KOPT-K1 (cell line): ENCODE measurements around the gene TMEM89.

Experiments
- H3K27ac ChIP-seq: fragments of 200-600 bp; sonication (generic); 2 replicates; pipeline ENCODE4 v1.5.1; 2016; ENCODE audit warnings: antibody characterized with exemption, mild to moderate bottlenecking, low read depth, low read length; ENCODE audit not compliant: poor library complexity, severe bottlenecking
- H3K36me3 ChIP-seq: fragments of 200-600 bp; sonication (generic); 2 replicates; pipeline ENCODE4 v1.5.1; 2017; ENCODE audit warnings: antibody characterized with exemption, mild to moderate bottlenecking, low read length, moderate library complexity; ENCODE audit not compliant: insufficient read depth
- H3K9me3 ChIP-seq: fragments of 200-600 bp; sonication (generic); 2 replicates; pipeline ENCODE4 v1.5.1; 2017; ENCODE audit warnings: antibody characterized with exemption, low read length, mild to moderate bottlenecking; ENCODE audit not compliant: insufficient read depth, poor library complexity, severe bottlenecking

The TMEM89 gene

DNA sequence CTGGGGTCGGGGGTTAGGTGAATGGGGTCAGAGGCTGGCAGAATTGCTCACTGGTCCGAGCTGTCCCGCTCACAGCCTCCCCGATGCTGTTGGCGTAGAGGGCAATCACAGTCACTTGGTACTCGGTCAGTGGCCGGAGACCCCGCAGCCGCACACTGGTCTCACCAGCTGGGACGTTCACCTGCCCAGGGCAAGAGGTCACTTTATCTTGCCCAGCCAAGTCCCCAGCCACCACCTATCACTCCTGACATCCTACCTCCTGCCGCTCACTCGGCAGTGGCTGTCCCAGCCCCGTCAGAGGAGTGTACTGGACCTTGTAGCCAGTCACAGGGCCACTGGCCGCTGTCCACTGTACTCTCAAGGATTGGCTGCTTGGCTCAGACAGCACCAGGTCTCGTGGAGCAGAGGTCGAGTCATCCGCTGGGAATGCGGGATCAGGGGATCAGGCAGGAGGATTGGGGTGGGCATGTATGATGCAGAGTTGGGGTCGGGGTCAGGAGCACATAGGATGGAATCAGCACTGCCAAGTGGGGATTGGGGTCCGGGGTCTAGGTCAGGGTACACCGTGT is 29.0 kb downstream of the TMEM89 start:
- no peak overlapping the region for H3K27ac ChIP-seq
- peaks cover 11% of the 10 kb centered on the region; the same call in 1 of the 2 replicates for H3K36me3 ChIP-seq
- H3K9me3 ChIP-seq, result no peaks in the 10 kb centered on the region

DNA sequence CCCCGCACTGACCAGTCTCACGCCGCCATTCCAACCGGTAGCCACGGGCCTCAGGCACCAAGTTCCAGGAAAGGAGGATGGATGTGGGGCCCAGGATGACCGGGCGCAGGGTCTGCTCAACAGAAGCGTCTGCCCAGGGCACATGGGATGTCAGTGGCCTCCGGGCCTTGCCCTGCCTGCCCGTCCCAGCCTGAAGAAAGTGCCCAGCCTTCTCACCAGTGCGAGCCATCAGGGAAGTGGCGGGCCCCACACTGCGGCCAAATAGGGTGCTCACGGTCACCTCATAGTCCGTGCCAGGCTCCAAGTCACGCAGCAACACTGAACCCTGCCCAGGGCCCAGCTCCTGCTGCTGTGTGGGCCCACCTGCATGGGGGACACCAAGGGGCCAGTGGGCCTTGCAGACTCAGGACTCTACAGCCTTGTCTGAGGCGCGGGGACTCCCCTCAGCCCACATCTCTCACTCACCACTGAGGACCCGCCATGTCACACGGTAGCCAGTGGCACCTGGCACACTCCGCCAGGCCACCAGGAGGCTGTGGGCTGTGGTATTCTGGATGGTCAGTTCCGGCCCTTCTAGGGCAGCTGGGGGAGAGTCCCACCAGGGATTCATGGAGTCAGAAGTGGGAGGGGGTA is 29.6 kb downstream of the TMEM89 start:
- Histone ChIP-seq H3K27ac (no peak overlapping the region), H3K36me3 (peaks cover 5% of the 10 kb centered on the region; the same call in 1 of the 2 replicates)

DNA sequence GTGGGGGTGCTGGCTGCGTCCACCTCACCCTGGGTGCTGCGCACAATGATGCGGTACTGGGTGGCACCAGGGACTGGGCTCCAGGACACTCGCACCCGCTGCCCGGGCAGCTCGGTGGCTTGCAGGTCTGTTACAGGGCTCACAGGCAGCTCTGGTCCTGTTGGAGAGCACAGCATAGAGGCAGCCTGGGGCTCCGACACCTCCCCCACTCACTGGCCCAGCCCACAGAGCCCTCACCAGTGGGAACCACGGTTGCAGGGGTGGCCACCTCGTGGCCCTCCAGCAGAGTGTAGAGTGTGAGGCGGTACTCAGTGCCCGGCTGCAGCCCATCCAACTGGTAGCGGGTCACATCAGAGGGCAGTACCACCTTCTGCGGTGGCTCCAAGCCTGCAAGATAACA is 30.1 kb downstream of the TMEM89 start:
- Histone ChIP-seq H3K27ac (no peak overlapping the region), H3K36me3 (no peaks in the 10 kb centered on the region), H3K9me3 (no peaks in the 10 kb centered on the region)

More for the DNA sequence above, 29.6 kb downstream of the TMEM89 start:
- H3K9me3 ChIP-seq, result no peaks in the 10 kb centered on the region

DNA sequence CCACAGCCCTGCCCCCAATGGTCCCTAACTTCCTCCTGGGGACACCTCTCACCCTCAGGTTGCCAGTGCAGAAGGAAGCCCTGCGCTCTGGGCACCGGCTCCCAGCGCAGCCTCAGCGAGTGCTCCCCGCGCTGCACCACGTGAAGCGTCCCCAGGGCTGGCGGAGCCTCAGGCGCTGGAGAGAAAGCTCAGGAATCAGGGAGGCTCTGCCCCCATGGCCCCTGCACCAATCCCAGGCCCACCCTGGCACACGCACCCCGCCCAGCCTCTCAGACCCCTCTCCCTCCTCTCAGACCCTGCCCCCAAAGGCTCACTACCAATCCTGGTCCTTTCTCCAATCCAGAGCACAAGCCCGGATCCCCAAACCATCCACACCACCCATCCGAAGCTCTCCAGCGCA is 33.3 kb downstream of the TMEM89 start:
- no peaks in the 10 kb centered on the region for H3K36me3 ChIP-seq
- H3K27ac ChIP-seq, result no peak overlapping the region

DNA sequence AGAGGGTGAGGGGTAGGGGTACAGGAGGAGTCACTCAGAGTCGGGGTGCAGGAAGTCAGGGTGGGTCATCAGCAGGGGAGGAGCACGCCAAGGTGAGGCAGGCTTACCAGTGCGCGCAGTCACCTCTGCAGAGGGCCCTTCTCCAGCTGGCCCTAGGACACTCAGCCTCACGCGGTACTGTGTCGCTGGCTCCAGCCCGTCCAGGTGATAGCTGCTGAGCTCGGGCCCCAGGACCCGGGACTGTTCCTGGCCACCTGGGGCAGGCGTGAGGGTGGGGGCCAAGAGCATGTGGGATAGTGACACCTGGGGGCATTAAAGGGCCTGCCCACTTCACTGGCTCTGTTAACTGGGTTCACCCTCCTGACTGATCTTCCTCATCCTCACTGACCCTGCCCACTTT is 33.9 kb downstream of the TMEM89 start:
- no peak overlapping the region for H3K27ac ChIP-seq
- H3K9me3 ChIP-seq, result no peaks in the 10 kb centered on the region
- no peaks in the 10 kb centered on the region for H3K36me3 ChIP-seq

More for the DNA sequence above, 33.3 kb downstream of the TMEM89 start:
- H3K9me3 ChIP-seq, result no peaks in the 10 kb centered on the region

DNA sequence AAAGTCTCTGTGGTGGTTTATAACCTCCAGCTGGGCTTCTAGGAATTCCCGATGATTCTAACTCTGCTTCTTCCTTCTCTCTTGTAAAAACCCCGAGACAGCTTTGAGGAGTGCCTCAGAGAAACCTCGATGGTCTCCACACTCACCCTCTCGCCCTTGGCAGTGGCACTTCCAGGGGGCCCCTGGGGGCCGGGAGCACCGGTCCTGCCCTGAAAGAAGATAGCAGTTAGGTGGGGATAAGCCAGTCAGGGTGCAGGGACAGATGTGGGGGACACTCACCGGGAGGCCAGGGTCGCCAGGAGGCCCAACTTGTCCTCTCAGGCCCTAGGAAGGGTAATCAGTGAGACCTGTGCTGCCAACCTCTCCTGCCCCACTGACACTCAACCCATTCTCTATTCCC is 36.2 kb downstream of the TMEM89 start:
- no peaks in the 10 kb centered on the region for H3K9me3 ChIP-seq
- no peak overlapping the region for H3K27ac ChIP-seq
- H3K36me3 ChIP-seq, result no peaks in the 10 kb centered on the region

DNA sequence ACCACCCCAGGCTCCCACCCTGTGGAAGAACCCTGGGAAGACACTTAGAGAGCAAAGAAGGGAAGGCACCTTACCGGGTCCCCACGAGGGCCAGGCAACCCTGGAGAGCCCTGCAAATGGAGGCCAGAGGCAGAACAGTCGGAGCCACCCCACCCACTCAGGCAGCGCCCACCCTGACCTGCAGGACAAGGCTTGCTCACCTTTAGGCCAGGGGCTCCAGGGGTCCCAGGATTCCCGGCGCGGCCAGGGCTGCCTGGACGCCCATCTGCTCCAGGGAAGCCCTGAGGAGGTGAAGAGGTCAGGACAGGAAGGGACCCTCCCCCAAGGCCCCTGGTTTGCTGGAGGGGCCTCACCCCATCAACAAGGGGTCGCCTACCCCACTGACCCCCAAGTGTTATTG is 36.7 kb downstream of the TMEM89 start:
- Histone ChIP-seq H3K27ac (no peak overlapping the region), H3K36me3 (no peaks in the 10 kb centered on the region)

DNA sequence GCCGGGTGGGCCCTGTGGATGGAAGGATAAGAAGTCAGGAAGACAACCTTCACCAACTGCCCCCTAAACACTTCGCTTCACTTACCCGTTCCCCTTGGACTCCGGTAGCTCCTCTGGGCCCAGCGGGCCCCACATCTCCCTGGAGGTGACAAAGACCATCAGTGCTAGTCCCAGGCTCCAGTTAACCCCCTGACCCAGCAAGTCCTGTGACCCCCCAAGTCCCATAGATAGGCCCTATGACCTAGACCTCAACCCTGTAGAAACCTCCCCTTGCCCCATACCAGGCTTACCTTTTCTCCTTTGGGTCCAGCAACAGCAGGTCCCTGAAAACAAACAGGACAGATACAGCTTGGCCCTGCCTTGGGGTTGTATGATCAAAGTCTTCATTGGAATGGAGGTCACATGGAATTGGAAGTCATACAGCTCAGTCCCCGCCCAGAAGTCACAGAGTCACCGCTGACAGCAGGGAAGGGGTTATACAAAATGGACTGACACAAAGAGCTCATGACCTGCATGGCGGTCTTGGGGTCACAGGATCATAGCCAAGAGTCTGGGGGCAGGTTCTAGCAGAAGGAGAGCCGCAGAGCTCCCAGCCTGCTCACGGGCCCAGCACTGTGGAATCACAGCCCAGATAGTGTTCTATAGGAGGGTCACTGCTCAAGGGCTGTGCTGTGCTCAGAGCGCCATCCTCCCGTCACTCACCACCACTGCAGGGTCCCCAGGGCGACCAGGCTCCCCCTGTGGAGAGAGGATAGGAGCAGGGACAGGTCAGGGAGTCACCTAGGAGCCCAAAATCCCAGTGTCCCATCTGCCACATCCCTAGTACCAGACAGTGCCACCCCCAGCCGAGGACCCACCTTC is 39.7 kb downstream of the TMEM89 start:
- Histone ChIP-seq H3K27ac (no peak overlapping the region), H3K9me3 (no peaks in the 10 kb centered on the region), H3K36me3 (no peaks in the 10 kb centered on the region)

More for the DNA sequence above, 36.7 kb downstream of the TMEM89 start:
- H3K9me3 ChIP-seq, result no peaks in the 10 kb centered on the region

DNA sequence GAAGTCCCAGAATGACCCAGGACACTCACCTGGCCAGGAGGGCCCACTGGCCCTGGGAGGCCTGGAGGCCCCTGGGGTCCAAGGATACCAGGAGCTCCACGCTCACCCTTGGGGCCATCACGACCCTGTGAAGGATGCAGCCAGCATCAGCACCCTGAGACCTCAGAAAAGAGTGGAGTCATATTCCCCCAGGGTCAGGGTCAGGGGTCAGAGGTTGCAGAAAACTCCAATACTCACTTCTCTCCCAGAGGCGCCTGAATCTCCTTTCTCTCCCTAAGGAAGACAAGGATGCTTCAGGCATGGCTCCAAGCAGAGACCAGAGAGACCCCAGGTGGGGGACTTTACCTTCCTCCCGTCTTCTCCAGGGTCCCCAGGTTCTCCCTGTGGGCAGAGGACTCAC is 44.9 kb downstream of the TMEM89 start:
- H3K27ac ChIP-seq, result no peak overlapping the region
- H3K9me3 ChIP-seq, result no peaks in the 10 kb centered on the region
- no peaks in the 10 kb centered on the region for H3K36me3 ChIP-seq

DNA sequence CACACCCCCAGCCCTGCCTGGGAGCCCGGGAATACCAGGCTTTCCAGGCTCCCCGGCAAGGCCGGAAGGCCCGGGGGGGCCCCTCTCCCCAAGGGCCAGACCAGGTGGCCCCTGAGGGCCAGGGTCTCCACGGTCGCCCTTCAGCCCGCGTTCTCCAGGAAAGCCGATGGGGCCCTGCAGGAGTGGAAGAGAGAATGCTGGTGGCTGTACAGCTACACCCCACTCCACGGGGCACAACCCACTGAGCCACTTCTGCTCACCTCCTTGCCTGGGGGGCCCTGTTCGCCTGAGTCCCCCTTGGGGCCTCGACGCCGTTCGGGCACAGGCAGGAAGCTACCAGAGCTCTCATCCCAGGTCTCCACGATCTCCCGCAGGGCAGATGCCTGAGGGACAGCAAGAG is 46.2 kb downstream of the TMEM89 start:
- Histone ChIP-seq H3K27ac (no peak overlapping the region), H3K36me3 (no peaks in the 10 kb centered on the region), H3K9me3 (no peaks in the 10 kb centered on the region)

DNA sequence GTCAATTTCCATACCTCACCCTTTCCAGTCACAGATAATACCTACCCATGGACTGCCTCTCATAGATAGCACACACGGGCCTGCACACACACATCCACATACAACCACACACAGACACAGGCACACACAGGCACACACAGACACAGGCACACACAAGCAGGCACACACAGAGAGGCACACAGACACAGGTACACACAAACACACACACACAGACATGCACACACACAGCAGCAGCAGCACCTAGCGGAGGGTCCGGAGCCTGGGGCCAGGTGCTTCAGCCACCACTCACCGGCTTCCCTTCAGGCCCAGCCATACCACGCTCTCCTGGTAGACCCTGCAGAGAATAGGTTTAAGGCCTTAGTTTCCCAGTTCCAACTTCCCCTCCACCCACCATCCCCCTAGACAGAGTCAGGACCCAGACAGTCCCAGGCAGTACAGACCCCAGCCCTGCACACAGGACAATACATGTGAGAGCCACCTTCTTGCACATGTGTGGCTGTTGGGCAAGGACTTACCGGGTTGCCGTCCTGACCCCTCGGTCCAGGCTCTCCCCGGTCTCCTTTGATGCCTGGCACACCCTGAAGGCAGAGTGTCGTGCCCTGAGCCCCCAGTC is 47.5 kb downstream of the TMEM89 start:
- no peaks in the 10 kb centered on the region for H3K9me3 ChIP-seq
- no peaks in the 10 kb centered on the region for H3K36me3 ChIP-seq
- H3K27ac ChIP-seq, result no peak overlapping the region

DNA sequence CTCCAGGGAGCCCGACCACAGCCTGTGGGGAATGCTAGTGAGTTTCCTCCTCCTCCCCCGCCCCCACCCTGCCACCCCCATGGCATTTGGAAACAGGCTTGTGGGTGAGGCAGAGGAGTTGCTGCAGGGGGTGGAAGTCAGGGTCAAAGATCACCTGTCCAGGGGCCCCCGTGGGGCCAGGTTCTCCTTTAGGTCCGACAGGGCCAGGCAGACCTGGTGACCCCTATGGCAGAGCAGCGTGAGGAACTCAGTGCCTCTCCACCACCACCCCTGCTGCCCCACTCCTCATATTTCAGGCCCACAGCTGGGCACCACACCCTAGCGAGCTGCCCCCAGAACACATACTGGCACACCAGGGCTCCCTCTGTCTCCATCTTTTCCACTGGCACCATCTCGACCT is 49.1 kb downstream of the TMEM89 start:
- H3K27ac ChIP-seq, result no peak overlapping the region
- no peaks in the 10 kb centered on the region for H3K9me3 ChIP-seq
- no peaks in the 10 kb centered on the region for H3K36me3 ChIP-seq

DNA sequence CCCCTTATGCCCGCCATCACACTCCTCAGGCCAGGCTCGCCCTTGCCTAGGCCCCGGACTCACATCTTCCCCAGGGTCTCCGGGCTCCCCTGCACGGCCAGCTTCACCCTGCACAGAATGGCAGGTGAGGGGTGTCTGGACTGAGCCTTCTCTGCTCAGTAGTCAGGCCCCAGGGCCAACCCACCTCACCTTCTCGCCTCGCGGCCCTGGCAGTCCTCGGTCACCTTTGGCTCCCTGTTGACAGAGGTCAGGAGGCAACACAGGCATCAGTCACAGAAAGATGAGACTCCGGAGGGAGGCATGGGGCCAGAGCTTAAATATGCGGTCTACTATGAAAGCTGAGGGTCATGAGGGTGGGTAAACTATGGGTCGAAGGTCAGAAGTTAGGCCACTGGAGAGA is 49.6 kb downstream of the TMEM89 start:
- H3K36me3 ChIP-seq, result no peaks in the 10 kb centered on the region
- H3K27ac ChIP-seq, result no peak overlapping the region
- no peaks in the 10 kb centered on the region for H3K9me3 ChIP-seq
